Subcutaneous abdominal adipose tissue (tissue), 5 donors: ENCODE results near the gene ADAM19.

Experiments
- H3K27ac ChIP-seq: one replicate; pipeline ENCODE4 v1.7.0; 2013; ENCODE audit warnings: low read depth, mild to moderate bottlenecking, inconsistent platforms, low read length, moderate library complexity
- H3K27me3 ChIP-seq, 5 donors: one replicate each; pipeline ENCODE4 v1.7.0; 2013; ENCODE audit warnings: low read length in 5 of 5, inconsistent platforms in 1 of 5; ENCODE audit not compliant: control insufficient read depth in 5 of 5, insufficient read depth in 4 of 5
- H3K36me3 ChIP-seq, 5 donors: one replicate each; pipeline ENCODE4 v1.7.0; 2013; ENCODE audit warnings: low read length in 5 of 5; ENCODE audit not compliant: control insufficient read depth in 5 of 5, insufficient read depth in 5 of 5
- H3K4me1 ChIP-seq, 5 donors: one replicate each; pipeline ENCODE4 v1.7.0; 2013; ENCODE audit warnings: low read length in 5 of 5, mild to moderate bottlenecking in 3 of 5, moderate library complexity in 1 of 5; ENCODE audit not compliant: control insufficient read depth in 5 of 5, insufficient read depth in 5 of 5
- H3K4me3 ChIP-seq, 5 donors: one replicate each; pipeline ENCODE4 v1.7.0; 2013; ENCODE audit warnings: low read length in 5 of 5, low read depth in 1 of 5
- H3K9ac ChIP-seq, 5 donors: one replicate each; pipeline ENCODE4 v1.7.0; 2013; ENCODE audit warnings: low read length in 5 of 5, mild to moderate bottlenecking in 4 of 5, moderate library complexity in 3 of 5
- H3K9me3 ChIP-seq, 5 donors: one replicate each; pipeline ENCODE4 v1.7.0; 2013; ENCODE audit warnings: low read length in 5 of 5; ENCODE audit not compliant: control insufficient read depth in 5 of 5
- donor health status: healthy.
- donor health status: healthy.
- donor health status: healthy.
- donor health status: healthy.
- donor health status: healthy.

Gene ADAM19

GRCh38 chr5:157552650-157553049 is 22.9 kb downstream of the ADAM19 start:
- Histone ChIP-seq H3K36me3 (no peaks in the 10 kb centered on the region), H3K9me3 (no peaks in the 10 kb centered on the region), H3K27me3 (no peaks in the 10 kb centered on the region), H3K4me3 (no peak overlapping the region), H3K9ac (no peak overlapping the region), H3K4me1 (peaks cover 10 to 34% (median 28%) of the 10 kb centered on the region in 5 donors), H3K27ac (no peak overlapping the region)

- H3K9me3 ChIP-seq = no peaks in the 10 kb centered on the region
- no peaks in the 10 kb centered on the region for H3K36me3 ChIP-seq
- H3K4me3 ChIP-seq = no peak overlapping the region
- no peak overlapping the region for H3K9ac ChIP-seq
- no peak overlapping the region for H3K27ac ChIP-seq
- peaks cover 16 to 52% (median 48%) of the 10 kb centered on the region in 5 donors for H3K4me1 ChIP-seq
- H3K27me3 ChIP-seq = no peaks in the 10 kb centered on the region
These were observed 24.9 kb downstream of the ADAM19 start for GRCh38 chr5:157550663-157551062.

GRCh38 chr5:157549954-157550549 is 25.5 kb downstream of the ADAM19 start:
- Histone ChIP-seq H3K27me3 (no peaks in the 10 kb centered on the region), H3K4me3 (no peak overlapping the region), H3K27ac (no peak overlapping the region), H3K9ac (no peak overlapping the region), H3K36me3 (no peaks in the 10 kb centered on the region), H3K9me3 (no peaks in the 10 kb centered on the region), H3K4me1 (peaks cover 16 to 48% (median 46%) of the 10 kb centered on the region in 5 donors)

GRCh38 chr5:157549283-157549629 is 26.3 kb downstream of the ADAM19 start:
- no peak overlapping the region for H3K4me3 ChIP-seq
- no peaks in the 10 kb centered on the region for H3K9me3 ChIP-seq
- no peak overlapping the region for H3K27ac ChIP-seq
- peaks cover 11 to 40% (median 39%) of the 10 kb centered on the region in 5 donors for H3K4me1 ChIP-seq
- H3K36me3 ChIP-seq = no peaks in the 10 kb centered on the region
- no peak overlapping the region for H3K9ac ChIP-seq
- no peaks in the 10 kb centered on the region for H3K27me3 ChIP-seq

GRCh38 chr5:157548513-157549282 is 26.9 kb downstream of the ADAM19 start:
- no peak overlapping the region for H3K4me3 ChIP-seq
- peaks cover 11 to 39% (median 37%) of the 10 kb centered on the region in 5 donors for H3K4me1 ChIP-seq
- no peaks in the 10 kb centered on the region for H3K36me3 ChIP-seq
- H3K27me3 ChIP-seq = no peaks in the 10 kb centered on the region
- no peak overlapping the region for H3K9ac ChIP-seq
- H3K9me3 ChIP-seq = no peaks in the 10 kb centered on the region
- peak overlapping the region; percentile 70 for H3K27ac ChIP-seq

- Histone ChIP-seq H3K27me3 (no peaks in the 10 kb centered on the region), H3K36me3 (no peaks in the 10 kb centered on the region), H3K9me3 (no peaks in the 10 kb centered on the region), H3K27ac (peak overlapping the region; percentile 70), H3K4me3 (no peak overlapping the region), H3K9ac (no peak overlapping the region), H3K4me1 (peaks cover 11 to 39% (median 37%) of the 10 kb centered on the region in 5 donors)
These were observed 27.5 kb downstream of the ADAM19 start for GRCh38 chr5:157547941-157548512.

GRCh38 chr5:157546456-157547100 is 29.0 kb downstream of the ADAM19 start:
- H3K27me3 ChIP-seq = no peaks in the 10 kb centered on the region
- H3K4me3 ChIP-seq = no peak overlapping the region
- H3K27ac ChIP-seq = peak overlapping the region; percentile 70
- H3K4me1 ChIP-seq = peaks cover 11 to 43% (median 39%) of the 10 kb centered on the region in 5 donors
- no peak overlapping the region for H3K9ac ChIP-seq
- no peaks in the 10 kb centered on the region for H3K9me3 ChIP-seq
- H3K36me3 ChIP-seq = no peaks in the 10 kb centered on the region

GRCh38 chr5:157545610-157546310 is 29.8 kb downstream of the ADAM19 start:
- Histone ChIP-seq H3K9me3 (no peaks in the 10 kb centered on the region), H3K27me3 (no peaks in the 10 kb centered on the region), H3K36me3 (no peaks in the 10 kb centered on the region), H3K27ac (no peak overlapping the region), H3K9ac (no peak overlapping the region), H3K4me1 (peaks cover 14 to 51% (median 48%) of the 10 kb centered on the region in 5 donors), H3K4me3 (no peak overlapping the region)

- Histone ChIP-seq H3K4me1 (peaks cover 17 to 55% (median 52%) of the 10 kb centered on the region in 5 donors), H3K27me3 (no peaks in the 10 kb centered on the region), H3K9me3 (no peaks in the 10 kb centered on the region), H3K9ac (no peak overlapping the region), H3K36me3 (no peaks in the 10 kb centered on the region), H3K27ac (no peak overlapping the region), H3K4me3 (no peak overlapping the region)
These were observed 31.0 kb downstream of the ADAM19 start for GRCh38 chr5:157544623-157544989.
